Tibial nerve (tissue), 4 donors: Measurements from ENCODE around the gene TET2. TPM values are rescaled to one million over a fixed set of nuclear protein-coding genes. Genes with fewer than 3 reads are reported as not detected.

ENCODE experiments used
- DNase-seq, 2 donors: peaks; one replicate each; pipeline ENCODE4 v3.0.0-alpha.2; 2019; ENCODE audit warnings: low spot score in 2 of 2
- H3K27ac ChIP-seq, 4 donors: fragments of 200-600 bp; sonication (generic) in 3 of 4; one replicate each; pipeline ENCODE4 v1.5.1; 2017 to 2019; ENCODE audit warnings: mild to moderate bottlenecking in 1 of 4
- H3K27me3 ChIP-seq, 2 donors: fragments of 200-600 bp; sonication (generic) in 1 of 2; one replicate each; pipeline versions ENCODE4 v1.5.1 to v1.6.0; 2017 to 2019
- H3K36me3 ChIP-seq, 3 donors: fragments of 200-600 bp; sonication (generic); one replicate each; pipeline ENCODE4 v1.5.1; 2018 to 2019
- H3K4me1 ChIP-seq, 4 donors: fragments of 200-600 bp; sonication (generic) in 3 of 4; one replicate each; pipeline ENCODE4 v1.5.1; 2017 to 2019
- H3K4me3 ChIP-seq, 4 donors: fragments of 200-600 bp; sonication (generic) in 3 of 4; one replicate each; pipeline ENCODE4 v1.5.1; 2017 to 2019; ENCODE audit warnings: mild to moderate bottlenecking in 1 of 4, moderate library complexity in 1 of 4
- H3K9me3 ChIP-seq, 4 donors: fragments of 200-600 bp; sonication (generic) in 3 of 4; one replicate each; pipeline ENCODE4 v1.5.1; 2017 to 2019
- CTCF ChIP-seq, 5 experiments: fragments of 200-600 bp in 3 of 5; fragments of 450-650 bp in 2 of 5; sonication (generic) in 3 of 5; IDR thresholded peaks; one replicate each; pipeline ENCODE4 v1.5.1; 2016 to 2019; ENCODE audit warnings: antibody characterized with exemption in 5 of 5, mild to moderate bottlenecking in 3 of 5, moderate library complexity in 2 of 5
- EP300 ChIP-seq, 2 donors: sonication (generic); formaldehyde crosslinking; IDR thresholded peaks; one replicate each; pipeline ENCODE4 v1.6.1; 2017; ENCODE audit warnings: antibody characterized with exemption in 2 of 2, mild to moderate bottlenecking in 1 of 2
- POLR2A ChIP-seq, 2 donors: fragments of 450-650 bp; IDR thresholded peaks; one replicate each; pipeline ENCODE4 v1.6.1; 2017; ENCODE audit warnings: antibody characterized with exemption in 2 of 2, mild to moderate bottlenecking in 2 of 2, moderate library complexity in 2 of 2
- WGBS, 2 donors: methylation state at CpG; one replicate each; pipeline ENCODE4 v1.1.5; 2018; 5-methylcytosine and 5-hydroxymethylcytosine counted together
- total RNA-seq, 4 donors: library from RNA; depleted of rRNA; stranded (reverse); fragments of >200 nt; gene quantifications; one replicate each; pipeline ENCODE4 v1.1.0, GENCODE V29; 2016

Gene TET2
- total RNA-seq, 4 donors from 2014 or later = 23.2 to 29.1 (median 24.1) TPM

- 90% methylated on average over 5 of the region's 5 CpGs for WGBS, 2 donors
- Histone ChIP-seq H3K36me3 (no peaks in the 10 kb centered on the region), H3K9me3 (peaks cover 0 to 40% (median 10%) of the 10 kb centered on the region in 4 donors), H3K4me3 (no peak overlapping the region), H3K27ac (no peak overlapping the region), H3K27me3 (no peaks in the 10 kb centered on the region), H3K4me1 (no peaks in the 10 kb centered on the region)
- DNase-seq = no peak
- TF ChIP-seq EP300 (IDR thresholded peaks at IDR 0.05) = no peak
- no peak for TF ChIP-seq CTCF (IDR thresholded peaks at IDR 0.05)
- TF ChIP-seq POLR2A (IDR thresholded peaks at IDR 0.05) = no peak
These were observed 158.6 kb downstream of the TET2 start for GRCh38 chr4:105305019-105305836.

- no peaks in the 10 kb centered on the region for H3K4me1 ChIP-seq
- no peak overlapping the region for H3K27ac ChIP-seq
- 81 to 83% methylated on average over 5 of the region's 5 CpGs for WGBS, 2 donors
These were observed 159.6 kb downstream of the TET2 start for GRCh38 chr4:105306158-105306781.

GRCh38 chr4:105306820-105307219 is 160.1 kb downstream of the TET2 start:
- TF ChIP-seq POLR2A (IDR thresholded peaks at IDR 0.05) (no peak), CTCF (IDR thresholded peaks at IDR 0.05) (no peak)
- H3K27ac ChIP-seq = no peak overlapping the region
- no peaks in the 10 kb centered on the region for H3K27me3 ChIP-seq
- no peak overlapping the region for H3K4me3 ChIP-seq
- 91 to 92% methylated on average over 3 of the region's 3 CpGs for WGBS, 2 donors
- no peaks in the 10 kb centered on the region for H3K36me3 ChIP-seq
- no peak for DNase-seq
- no peaks in the 10 kb centered on the region for H3K4me1 ChIP-seq
- H3K9me3 ChIP-seq = peaks cover 0 to 35% (median 10%) of the 10 kb centered on the region in 4 donors

More at GRCh38 chr4:105306158-105306781, 159.6 kb downstream of the TET2 start:
- no peak for TF ChIP-seq CTCF (IDR thresholded peaks at IDR 0.05)
- Histone ChIP-seq H3K27me3 (no peaks in the 10 kb centered on the region), H3K9me3 (peaks cover 0 to 39% (median 10%) of the 10 kb centered on the region in 4 donors), H3K4me3 (no peak overlapping the region), H3K36me3 (no peaks in the 10 kb centered on the region)
- no peak for DNase-seq

- Histone ChIP-seq H3K4me1 (no peaks in the 10 kb centered on the region), H3K27me3 (no peaks in the 10 kb centered on the region), H3K9me3 (peaks cover 0 to 31% (median 0%) of the 10 kb centered on the region in 4 donors), H3K27ac (no peak overlapping the region), H3K36me3 (peaks cover 0 to 8% (median 0%) of the 10 kb centered on the region in 3 donors), H3K4me3 (no peak overlapping the region)
- WGBS, 2 donors = 95 to 96% methylated on average over 1 of the region's 1 CpG
- DNase-seq = no peak
- TF ChIP-seq EP300 (IDR thresholded peaks at IDR 0.05) = no peak
- no peak for TF ChIP-seq POLR2A (IDR thresholded peaks at IDR 0.05)
- TF ChIP-seq CTCF (IDR thresholded peaks at IDR 0.05) = no peak
These were observed 171.8 kb downstream of the TET2 start for GRCh38 chr4:105318486-105318885.

- Histone ChIP-seq H3K27ac (no peak overlapping the region), H3K4me3 (no peak overlapping the region), H3K9me3 (no peaks in the 10 kb centered on the region), H3K4me1 (no peaks in the 10 kb centered on the region), H3K36me3 (no peaks in the 10 kb centered on the region), H3K27me3 (no peaks in the 10 kb centered on the region)
- no peak for DNase-seq
- WGBS, 2 donors = 82 to 83% methylated on average over 2 of the region's 2 CpGs
- no peak for TF ChIP-seq POLR2A (IDR thresholded peaks at IDR 0.05)
- no peak for TF ChIP-seq CTCF (IDR thresholded peaks at IDR 0.05)
- TF ChIP-seq EP300 (IDR thresholded peaks at IDR 0.05) = no peak
These were observed 180.5 kb downstream of the TET2 start for GRCh38 chr4:105327222-105327621.
